SK-N-SH (cell line): ENCODE measurements around the gene CSNK1D. TPM values are rescaled to one million over a fixed set of nuclear protein-coding genes. Genes with fewer than 3 reads are reported as not detected.

ENCODE experiments used
- CTCF ChIA-PET: fragments of 300-600, 350-600 bp; formaldehyde crosslinking; extraction: SDS; loops from one replicate; lab custom pipeline; 2021; lab: Yijun Ruan, JAX
- POLR2A ChIA-PET: fragments of 350-600 bp; sonication (Branson Sonifier 250); formaldehyde crosslinking; extraction: SDS; loops from one replicate; lab custom pipeline; 2020; ENCODE audit warnings: antibody characterized with exemption, inconsistent platforms; lab: Yijun Ruan, JAX
- DNase-seq: peaks from one replicate; pipeline ENCODE4 v3.0.0; 2012
- H2AFZ ChIP-seq: fragments of 200-600 bp; sonication (generic); 2 replicates; pipeline ENCODE4 v1.8.1; 2016; ENCODE audit warnings: antibody characterized with exemption, mild to moderate bottlenecking, low read depth
- H3F3A ChIP-seq: fragments of 200-600 bp; sonication (generic); replicated peaks from 2 replicates; pipeline ENCODE3; 2016; ENCODE audit warnings: antibody characterized with exemption, mild to moderate bottlenecking; ENCODE audit not compliant: insufficient read depth
- H3K27ac ChIP-seq, 2 experiments: fragments of 200-500 bp in 1 of 2; fragments of 200-600 bp in 1 of 2; sonication (Bioruptor generic) in 1 of 2; sonication (generic), shearing (Covaris generic) in 1 of 2; 2 replicates each; pipeline versions ENCODE4 v1.5.1 to v1.6.1; 2014 to 2016; ENCODE audit warnings: low read depth in 2 of 2, inconsistent platforms in 1 of 2, low read length in 1 of 2, mild to moderate bottlenecking in 1 of 2, mixed read lengths in 1 of 2
- H3K27me3 ChIP-seq: fragments of 200-600 bp; sonication (generic), shearing (Covaris generic); 2 replicates; pipeline ENCODE4 v1.6.1; 2016; ENCODE audit warnings: mixed run types; ENCODE audit not compliant: insufficient read depth
- H3K36me3 ChIP-seq, 2 experiments: fragments of 200-500 bp in 1 of 2; fragments of 200-600 bp in 1 of 2; sonication (Bioruptor generic) in 1 of 2; sonication (generic) in 1 of 2; replicated peaks in 1 of 2; 2 replicates each; pipeline versions ENCODE3 to v1.5.1; 2014 to 2016; ENCODE audit warnings: low read length in 1 of 2, mild to moderate bottlenecking in 1 of 2; ENCODE audit not compliant: insufficient read depth in 2 of 2, control insufficient read depth in 1 of 2
- H3K4me1 ChIP-seq, 2 experiments: fragments of 200-500 bp in 1 of 2; fragments of 200-600 bp in 1 of 2; sonication (Bioruptor generic) in 1 of 2; sonication (generic), shearing (Covaris generic) in 1 of 2; 2 replicates each; pipeline versions ENCODE4 v1.5.1 to v1.6.1; 2014 to 2016; ENCODE audit warnings: low read depth in 1 of 2, low read length in 1 of 2, mixed run types in 1 of 2; ENCODE audit not compliant: insufficient read depth in 2 of 2, control insufficient read depth in 1 of 2
- H3K4me2 ChIP-seq: fragments of 200-600 bp; sonication (generic), shearing (Covaris generic); 2 replicates; pipeline ENCODE4 v1.6.1; 2017; ENCODE audit warnings: mixed run types
- H3K4me3 ChIP-seq, 2 experiments: fragments of 200-500 bp in 1 of 2; fragments of 200-600 bp in 1 of 2; sonication (Bioruptor generic) in 1 of 2; sonication (generic), shearing (Covaris generic) in 1 of 2; 2 replicates each; pipeline versions ENCODE4 v1.5.1 to v1.8.1; 2014 to 2016; ENCODE audit warnings: low read depth in 2 of 2, inconsistent platforms in 1 of 2, low read length in 1 of 2, mild to moderate bottlenecking in 1 of 2, mixed read lengths in 1 of 2, moderate library complexity in 1 of 2
- H3K79me2 ChIP-seq: fragments of 200-600 bp; sonication (generic); 2 replicates; pipeline ENCODE4 v1.8.1; 2017; ENCODE audit warnings: mild to moderate bottlenecking; ENCODE audit not compliant: insufficient read depth
- H3K9ac ChIP-seq: fragments of 200-600 bp; sonication (generic); 2 replicates; pipeline ENCODE4 v1.6.1; 2017; ENCODE audit warnings: mixed run types
- H3K9me2 ChIP-seq: fragments of 200-600 bp; sonication (generic); 2 replicates; pipeline ENCODE4 v1.6.1; 2017; ENCODE audit warnings: mixed run types
- H3K9me3 ChIP-seq: fragments of 200-600 bp; sonication (generic); 2 replicates; pipeline ENCODE4 v1.6.1; 2017; ENCODE audit warnings: mixed run types, mild to moderate bottlenecking, moderate library complexity
- H4K20me1 ChIP-seq: fragments of 200-600 bp; sonication (generic); 2 replicates; pipeline ENCODE4 v1.6.1; 2017; ENCODE audit warnings: mild to moderate bottlenecking, mixed run types; ENCODE audit not compliant: insufficient read depth
- ELF1 ChIP-seq: IDR thresholded peaks from 2 replicates; pipeline ENCODE4 v1.4.0; 2012
- EP300 ChIP-seq, 2 experiments: IDR thresholded peaks; 2 replicates each; pipeline versions ENCODE4 v1.4.0 to v1.6.1; 2012; ENCODE audit warnings: borderline replicate concordance in 1 of 2, low read depth in 1 of 2, low read length in 1 of 2
- FOSL2 ChIP-seq: IDR thresholded peaks from 2 replicates; pipeline ENCODE4 v1.4.0; 2012; ENCODE audit warnings: low read depth, mild to moderate bottlenecking, moderate library complexity, borderline replicate concordance
- GABPA ChIP-seq: IDR thresholded peaks from 2 replicates; pipeline ENCODE4 v1.4.0; 2012; ENCODE audit warnings: low read depth, mild to moderate bottlenecking
- MEF2A ChIP-seq: IDR thresholded peaks from 2 replicates; pipeline ENCODE4 v1.4.0; 2012; ENCODE audit warnings: low read depth, borderline replicate concordance
- NFIC ChIP-seq: IDR thresholded peaks from 2 replicates; pipeline ENCODE4 v1.4.0; 2012; ENCODE audit warnings: borderline replicate concordance
- POLR2AphosphoS5 ChIP-seq: IDR thresholded peaks from 2 replicates; pipeline ENCODE4 v1.6.1; 2012; ENCODE audit warnings: low read depth, low read length
- RAD21 ChIP-seq: IDR thresholded peaks from 2 replicates; pipeline ENCODE4 v1.6.1; 2012; ENCODE audit warnings: mild to moderate bottlenecking, low read length
- RCOR1 ChIP-seq: fragments of 150-350 bp; IDR thresholded peaks from 2 replicates; pipeline ENCODE4 v1.6.1; 2017; ENCODE audit warnings: antibody characterized with exemption, low read length
- SIN3A ChIP-seq: IDR thresholded peaks from 2 replicates; pipeline ENCODE4 v1.6.1; 2012; ENCODE audit warnings: low read depth, mild to moderate bottlenecking, low read length, moderate library complexity, borderline replicate concordance
- TAF1 ChIP-seq: IDR thresholded peaks from 2 replicates; pipeline ENCODE4 v1.6.1; 2012; ENCODE audit warnings: low read depth, mild to moderate bottlenecking, low read length, moderate library complexity, borderline replicate concordance
- YY1 ChIP-seq: IDR thresholded peaks from 2 replicates; pipeline ENCODE4 v1.4.0; 2012; ENCODE audit warnings: low read depth, mild to moderate bottlenecking
- WGBS: methylation state at CpG from one replicate; pipeline ENCODE4 v1.1.6; 2017; ENCODE audit warnings: low lambda C conversion rate; 5-methylcytosine and 5-hydroxymethylcytosine counted together
- polyA plus RNA-seq, 3 experiments: library from polyadenylated mRNA; depleted of rRNA; stranded (reverse); fragments of >200 nt; gene quantifications; 2 replicates each; pipeline ENCODE4 v1.2.3, GENCODE V29; 2012
- TF ChIP-seq, protein P1 (sequence below): IDR thresholded peaks from 2 replicates; pipeline ENCODE4; 2012
- TF ChIP-seq, protein P2 (sequence below): IDR thresholded peaks from 2 replicates; pipeline ENCODE4 v1.4.0; 2012; ENCODE audit warnings: low read depth, borderline replicate concordance
- TF ChIP-seq, protein P3 (sequence below): fragments of 200-600 bp; sonication (generic); IDR thresholded peaks from 2 replicates; pipeline ENCODE4 v1.6.1; 2017; ENCODE audit warnings: antibody characterized with exemption, mild to moderate bottlenecking, moderate library complexity
- TF ChIP-seq, protein P4 (sequence below): IDR thresholded peaks from 2 replicates; pipeline ENCODE4 v1.4.0; 2012; ENCODE audit warnings: low read depth, borderline replicate concordance

The CSNK1D gene
- polyA plus RNA-seq, 1 of the 3 experiments (the other 2 are of a cell fraction), result 216 TPM

GRCh38 chr17:82241926-82242697 is 31.4 kb downstream of the CSNK1D start:
- Histone ChIP-seq H4K20me1 (peaks cover 85% of the 10 kb centered on the region), H3K27me3 (no peaks in the 10 kb centered on the region), H3K4me1 (peaks cover 33 to 45% of the 10 kb centered on the region in 2 experiments; a peak in 3 of 4 replicates), H3K9me2 (no peaks in the 10 kb centered on the region), H3K79me2 (peaks cover 68% of the 10 kb centered on the region; the same call in 1 of the 2 replicates), H3K9ac (no peak overlapping the region), H3K36me3 (peaks cover 42 to 83% of the 10 kb centered on the region in 2 experiments), H2AFZ (no peak overlapping the region), H3K4me2 (peak overlapping the region; percentile 41; the same call in 1 of the 2 replicates), H3K4me3 (no peak overlapping the region), H3K27ac (peak overlapping the region; percentile 69 to 82), H3F3A (peaks cover 65% of the 10 kb centered on the region), H3K9me3 (no peaks in the 10 kb centered on the region)
- DNase-seq, result peak; percentile 83
- TF ChIP-seq RCOR1, result no peak
- 0 out of 2 replicates have a peak, but pooled peaks have one; percentile 7 for TF ChIP-seq POLR2AphosphoS5
- no peak for TF ChIP-seq YY1
- TF ChIP-seq TAF1, result no peak
- no peak for TF ChIP-seq SIN3A
- TF ChIP-seq, protein P1, sequence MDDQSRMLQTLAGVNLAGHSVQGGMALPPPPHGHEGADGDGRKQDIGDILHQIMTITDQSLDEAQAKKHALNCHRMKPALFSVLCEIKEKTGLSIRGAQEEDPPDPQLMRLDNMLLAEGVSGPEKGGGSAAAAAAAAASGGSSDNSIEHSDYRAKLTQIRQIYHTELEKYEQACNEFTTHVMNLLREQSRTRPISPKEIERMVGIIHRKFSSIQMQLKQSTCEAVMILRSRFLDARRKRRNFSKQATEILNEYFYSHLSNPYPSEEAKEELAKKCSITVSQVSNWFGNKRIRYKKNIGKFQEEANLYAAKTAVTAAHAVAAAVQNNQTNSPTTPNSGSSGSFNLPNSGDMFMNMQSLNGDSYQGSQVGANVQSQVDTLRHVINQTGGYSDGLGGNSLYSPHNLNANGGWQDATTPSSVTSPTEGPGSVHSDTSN, result peak; percentile 22; the same call in 1 of the 2 replicates
- no peak for TF ChIP-seq MEF2A
- TF ChIP-seq, protein P2, sequence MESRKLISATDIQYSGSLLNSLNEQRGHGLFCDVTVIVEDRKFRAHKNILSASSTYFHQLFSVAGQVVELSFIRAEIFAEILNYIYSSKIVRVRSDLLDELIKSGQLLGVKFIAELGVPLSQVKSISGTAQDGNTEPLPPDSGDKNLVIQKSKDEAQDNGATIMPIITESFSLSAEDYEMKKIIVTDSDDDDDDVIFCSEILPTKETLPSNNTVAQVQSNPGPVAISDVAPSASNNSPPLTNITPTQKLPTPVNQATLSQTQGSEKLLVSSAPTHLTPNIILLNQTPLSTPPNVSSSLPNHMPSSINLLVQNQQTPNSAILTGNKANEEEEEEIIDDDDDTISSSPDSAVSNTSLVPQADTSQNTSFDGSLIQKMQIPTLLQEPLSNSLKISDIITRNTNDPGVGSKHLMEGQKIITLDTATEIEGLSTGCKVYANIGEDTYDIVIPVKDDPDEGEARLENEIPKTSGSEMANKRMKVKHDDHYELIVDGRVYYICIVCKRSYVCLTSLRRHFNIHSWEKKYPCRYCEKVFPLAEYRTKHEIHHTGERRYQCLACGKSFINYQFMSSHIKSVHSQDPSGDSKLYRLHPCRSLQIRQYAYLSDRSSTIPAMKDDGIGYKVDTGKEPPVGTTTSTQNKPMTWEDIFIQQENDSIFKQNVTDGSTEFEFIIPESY, result 0 out of 2 replicates have a peak, but pooled peaks have one; percentile 8
- 0 out of 2 replicates have a peak, but pooled peaks have one; percentile 4 for TF ChIP-seq ELF1
- WGBS, result 48% methylated on average over 10 of the region's 20 CpGs
- POLR2A ChIA-PET, result interaction anchor here (0.6 to 2.5 kb wide), 5 partner anchors 9 to 215 kb away, joined by 3 to 8 read pairs (median 4); partner anchors contain the start of gene SLC16A3
- CTCF ChIA-PET, result interaction anchor here (0.7 to 10.9 kb wide), 17 partner anchors 10 to 212 kb away, joined by 3 to 153 read pairs (median 4); partner anchors contain the start of genes CCDC57, CD7, SECTM1 and SLC16A3

- Histone ChIP-seq H3K36me3 (peaks cover 45 to 79% of the 10 kb centered on the region in 2 experiments), H2AFZ (no peak overlapping the region), H3K4me3 (no peak overlapping the region), H3K4me2 (peak overlapping the region; percentile 41; the same call in 1 of the 2 replicates), H3K27ac (peak overlapping the region; percentile 69 to 82), H4K20me1 (peaks cover 85% of the 10 kb centered on the region), H3K9me2 (no peaks in the 10 kb centered on the region), H3K79me2 (peaks cover 67% of the 10 kb centered on the region; the same call in 1 of the 2 replicates), H3K4me1 (peaks cover 26 to 50% of the 10 kb centered on the region in 2 experiments; a peak in 3 of 4 replicates), H3K9me3 (no peaks in the 10 kb centered on the region), H3K9ac (peak overlapping the region; percentile 35; the same call in 1 of the 2 replicates), H3K27me3 (no peaks in the 10 kb centered on the region), H3F3A (peaks cover 65% of the 10 kb centered on the region)
- peak; percentile 76 for DNase-seq
- 55% methylated on average over 21 of the region's 27 CpGs for WGBS
- ChIA-PET CTCF (interaction anchor here (0.6 to 10.9 kb wide), 17 partner anchors 11 to 211 kb away, joined by 3 to 153 read pairs (median 4); partner anchors contain the start of genes CCDC57, CD7, SECTM1 and SLC16A3), POLR2A (interaction anchor here (1.4 to 2.5 kb wide), 4 partner anchors 9 to 51 kb away, joined by 3 to 8 read pairs (median 6); partner anchors contain the start of gene SLC16A3)
- TF ChIP-seq GABPA (peak; percentile 34; the same call in 1 of the 2 replicates), ELF1 (peak; percentile 52; the same call in 1 of the 2 replicates), RAD21 (no peak), POLR2AphosphoS5 (peak; percentile 59), NFIC (peak; percentile 83), EP300 (IDR thresholded peaks at IDR 0.05; ENCODE audit: borderline replicate concordance in 1 of 2, low read depth in 1 of 2, low read length in 1 of 2) (no peak), FOSL2 (peak; percentile 13; the same call in 1 of the 2 replicates)
- TF ChIP-seq, protein P3, sequence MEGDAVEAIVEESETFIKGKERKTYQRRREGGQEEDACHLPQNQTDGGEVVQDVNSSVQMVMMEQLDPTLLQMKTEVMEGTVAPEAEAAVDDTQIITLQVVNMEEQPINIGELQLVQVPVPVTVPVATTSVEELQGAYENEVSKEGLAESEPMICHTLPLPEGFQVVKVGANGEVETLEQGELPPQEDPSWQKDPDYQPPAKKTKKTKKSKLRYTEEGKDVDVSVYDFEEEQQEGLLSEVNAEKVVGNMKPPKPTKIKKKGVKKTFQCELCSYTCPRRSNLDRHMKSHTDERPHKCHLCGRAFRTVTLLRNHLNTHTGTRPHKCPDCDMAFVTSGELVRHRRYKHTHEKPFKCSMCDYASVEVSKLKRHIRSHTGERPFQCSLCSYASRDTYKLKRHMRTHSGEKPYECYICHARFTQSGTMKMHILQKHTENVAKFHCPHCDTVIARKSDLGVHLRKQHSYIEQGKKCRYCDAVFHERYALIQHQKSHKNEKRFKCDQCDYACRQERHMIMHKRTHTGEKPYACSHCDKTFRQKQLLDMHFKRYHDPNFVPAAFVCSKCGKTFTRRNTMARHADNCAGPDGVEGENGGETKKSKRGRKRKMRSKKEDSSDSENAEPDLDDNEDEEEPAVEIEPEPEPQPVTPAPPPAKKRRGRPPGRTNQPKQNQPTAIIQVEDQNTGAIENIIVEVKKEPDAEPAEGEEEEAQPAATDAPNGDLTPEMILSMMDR, result no peak
- TF ChIP-seq, protein P4, sequence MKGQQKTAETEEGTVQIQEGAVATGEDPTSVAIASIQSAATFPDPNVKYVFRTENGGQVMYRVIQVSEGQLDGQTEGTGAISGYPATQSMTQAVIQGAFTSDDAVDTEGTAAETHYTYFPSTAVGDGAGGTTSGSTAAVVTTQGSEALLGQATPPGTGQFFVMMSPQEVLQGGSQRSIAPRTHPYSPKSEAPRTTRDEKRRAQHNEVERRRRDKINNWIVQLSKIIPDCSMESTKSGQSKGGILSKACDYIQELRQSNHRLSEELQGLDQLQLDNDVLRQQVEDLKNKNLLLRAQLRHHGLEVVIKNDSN, result peak; percentile 83
- TF ChIP-seq, protein P1, result peak; percentile 55; the same call in 1 of the 2 replicates
These were observed 32.1 kb downstream of the CSNK1D start for GRCh38 chr17:82241183-82241925.
